Kasumi-1 (cell line): ENCODE measurements around the gene ELOB.

Source experiments
- DNase-seq, 2 experiments: peaks; one replicate each; lab custom pipeline; 2025; lab: John Stamatoyannopoulos, UW

Gene ELOB

GRCh38 chr16:2810651-2811050 lies 33.6 kb upstream of the ELOB start:
- no peak for DNase-seq

GRCh38 chr16:2809149-2809760 lies 32.2 kb upstream of the ELOB start:
- no peak for DNase-seq

- no peak for DNase-seq
Observed at GRCh38 chr16:2808181-2808580, 31.1 kb upstream of the ELOB start.

- no peak for DNase-seq
Observed at GRCh38 chr16:2806286-2806685, 29.2 kb upstream of the ELOB start.

GRCh38 chr16:2804728-2805127 lies 27.6 kb upstream of the ELOB start:
- no peak for DNase-seq

- DNase-seq: no peak
Observed at GRCh38 chr16:2803545-2804195, 26.6 kb upstream of the ELOB start.

GRCh38 chr16:2799859-2800226 lies 22.8 kb upstream of the ELOB start:
- no peak for DNase-seq

- no peak for DNase-seq
Observed at GRCh38 chr16:2799205-2799858, 22.3 kb upstream of the ELOB start.

GRCh38 chr16:2798723-2799204 lies 21.7 kb upstream of the ELOB start:
- DNase-seq: no peak

- no peak for DNase-seq
Observed at GRCh38 chr16:2795395-2796143, 18.5 kb upstream of the ELOB start.

- DNase-seq: no peak
Observed at GRCh38 chr16:2792940-2793339, 15.9 kb upstream of the ELOB start.

GRCh38 chr16:2791174-2791573 lies 14.1 kb upstream of the ELOB start:
- no peak for DNase-seq

- DNase-seq: no peak
Observed at GRCh38 chr16:2790631-2791030, 13.6 kb upstream of the ELOB start.

GRCh38 chr16:2787961-2788360 lies 10.9 kb upstream of the ELOB start:
- DNase-seq: no peak

GRCh38 chr16:2787406-2787805 lies 10.3 kb upstream of the ELOB start, which contains the start of gene PRSS33:
TSS of gene PRSS33 (minus strand) at chr16:2787560. CDS start at chr16:2786547, 1,013 bp downstream.
- DNase-seq: no peak

- no peak for DNase-seq
Observed at GRCh38 chr16:2786826-2787151, 9.7 kb upstream of the ELOB start.

GRCh38 chr16:2786061-2786825 lies 9.2 kb upstream of the ELOB start:
- DNase-seq: no peak

GRCh38 chr16:2785101-2785991 lies 8.3 kb upstream of the ELOB start:
- DNase-seq: no peak

- DNase-seq: no peak
Observed at GRCh38 chr16:2784358-2785100, 7.4 kb upstream of the ELOB start.
